IPS-20b (cell line): ENCODE data around the gene SH3TC2.

ENCODE experiments used
- H3K27ac ChIP-seq: one replicate; pipeline ENCODE4 v1.5.1; 2013; ENCODE audit warnings: low read length
- H3K27me3 ChIP-seq: 2 replicates; pipeline ENCODE4 v1.6.1; 2013; ENCODE audit warnings: mild to moderate bottlenecking, low read length, inconsistent platforms; ENCODE audit not compliant: insufficient read depth
- H3K36me3 ChIP-seq: 2 replicates; pipeline ENCODE4 v1.6.1; 2013; ENCODE audit warnings: low read depth, mild to moderate bottlenecking, inconsistent platforms, low read length, moderate library complexity; ENCODE audit not compliant: insufficient read depth
- H3K4me1 ChIP-seq: 2 replicates; pipeline ENCODE4 v1.6.1; 2013; ENCODE audit warnings: mild to moderate bottlenecking, control low read depth, inconsistent platforms, low read length, moderate library complexity; ENCODE audit not compliant: insufficient read depth
- H3K4me3 ChIP-seq: 2 replicates; pipeline ENCODE4 v1.5.1; 2013; ENCODE audit warnings: mild to moderate bottlenecking, low read length, inconsistent platforms
- H3K9ac ChIP-seq: 2 replicates; pipeline ENCODE4 v1.6.1; 2013; ENCODE audit warnings: low read depth, mild to moderate bottlenecking, inconsistent platforms, low read length, moderate library complexity
- H3K9me3 ChIP-seq: 2 replicates; pipeline ENCODE4 v1.6.1; 2013; ENCODE audit warnings: mild to moderate bottlenecking, low read depth, low read length, inconsistent platforms; ENCODE audit not compliant: insufficient read depth

The SH3TC2 gene

DNA sequence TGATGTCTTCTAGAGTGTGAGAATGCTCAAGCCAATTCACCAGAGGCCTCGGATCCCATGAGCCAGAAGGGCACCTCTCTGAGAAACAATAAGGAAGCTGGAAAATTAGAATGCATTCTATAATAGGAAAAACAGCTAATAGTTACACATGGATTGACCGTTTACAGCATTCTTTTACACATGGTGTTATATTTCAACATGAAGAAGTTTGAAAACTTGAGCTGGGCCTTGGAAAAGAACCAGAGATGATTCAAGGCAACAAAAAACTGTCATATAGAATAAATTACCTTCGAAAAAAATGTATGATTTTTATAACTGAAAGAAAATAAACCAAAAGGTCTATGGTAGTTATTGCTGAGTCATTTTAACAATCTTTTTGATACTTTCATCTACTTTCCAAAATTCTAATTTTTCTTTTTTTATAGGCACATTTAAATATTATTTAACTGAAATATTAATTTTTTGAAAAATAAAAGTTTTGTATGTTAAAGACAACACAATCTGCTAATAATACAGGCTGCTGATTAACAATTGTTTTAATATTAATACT, 6.2 kb downstream of the SH3TC2 start:
- H3K36me3 ChIP-seq, result no peaks in the 10 kb centered on the region
- H3K27ac ChIP-seq, result no peak overlapping the region
- peaks cover 8% of the 10 kb centered on the region; the same call in 1 of the 2 replicates for H3K9me3 ChIP-seq
- H3K4me3 ChIP-seq, result no peak overlapping the region
- H3K27me3 ChIP-seq, result no peaks in the 10 kb centered on the region
- H3K9ac ChIP-seq, result no peak overlapping the region
- no peaks in the 10 kb centered on the region for H3K4me1 ChIP-seq

GRCh38 chr5:149054416-149054815, 8.4 kb downstream of the SH3TC2 start:
- H3K36me3 ChIP-seq, result no peaks in the 10 kb centered on the region
- H3K27me3 ChIP-seq, result no peaks in the 10 kb centered on the region
- peaks cover 8% of the 10 kb centered on the region; the same call in 1 of the 2 replicates for H3K9me3 ChIP-seq
- H3K4me1 ChIP-seq, result no peaks in the 10 kb centered on the region
- H3K9ac ChIP-seq, result no peak overlapping the region
- no peak overlapping the region for H3K27ac ChIP-seq
- H3K4me3 ChIP-seq, result no peak overlapping the region

GRCh38 chr5:149053072-149053695, 9.7 kb downstream of the SH3TC2 start:
- Histone ChIP-seq H3K4me3 (no peak overlapping the region), H3K27me3 (no peaks in the 10 kb centered on the region), H3K4me1 (no peaks in the 10 kb centered on the region), H3K9ac (no peak overlapping the region), H3K36me3 (no peaks in the 10 kb centered on the region), H3K9me3 (peaks cover 7% of the 10 kb centered on the region; the same call in 1 of the 2 replicates), H3K27ac (no peak overlapping the region)

DNA sequence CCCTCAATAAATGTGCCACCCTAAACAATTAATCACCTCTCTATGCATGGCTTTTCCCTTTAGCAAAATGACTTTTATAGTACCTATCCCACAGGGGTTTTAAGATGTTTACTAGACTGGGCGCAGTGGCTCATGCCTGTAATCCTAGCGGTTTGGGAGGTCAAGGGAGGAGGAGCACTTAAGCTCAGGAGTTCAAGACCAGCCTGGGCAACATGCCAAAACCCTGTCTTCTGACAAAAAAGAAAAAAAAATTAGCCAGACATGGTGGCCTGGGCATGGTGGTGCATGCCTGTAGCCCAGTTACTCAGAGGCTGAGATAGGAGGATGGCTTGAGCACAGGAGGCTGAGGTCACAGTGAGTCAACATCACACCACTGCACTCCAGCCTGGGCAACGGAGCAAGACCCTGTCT, 13.5 kb downstream of the SH3TC2 start:
- Histone ChIP-seq H3K4me3 (no peak overlapping the region), H3K9ac (no peak overlapping the region), H3K36me3 (no peaks in the 10 kb centered on the region), H3K4me1 (no peaks in the 10 kb centered on the region), H3K27ac (no peak overlapping the region), H3K9me3 (no peaks in the 10 kb centered on the region), H3K27me3 (no peaks in the 10 kb centered on the region)

DNA sequence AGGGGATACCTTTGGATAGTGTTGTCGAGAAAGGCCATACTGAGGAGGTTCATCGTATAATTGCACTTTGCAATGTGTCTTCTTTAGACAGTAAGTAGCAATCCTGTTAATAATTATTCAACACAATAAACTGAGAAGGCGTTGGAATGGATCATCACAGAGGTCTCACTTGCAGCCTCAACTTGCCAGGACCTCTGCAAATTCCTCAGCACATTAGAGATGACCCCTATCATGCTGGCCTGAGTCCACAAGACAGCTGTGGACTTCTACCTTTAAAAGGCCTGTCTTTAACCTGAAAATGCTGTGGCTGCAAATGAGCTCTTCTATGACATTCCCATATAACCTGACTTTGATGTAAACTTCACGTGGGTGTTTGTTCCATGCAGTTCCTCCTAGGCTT, 14.1 kb downstream of the SH3TC2 start:
- Histone ChIP-seq H3K36me3 (no peaks in the 10 kb centered on the region), H3K9ac (no peak overlapping the region)

GRCh38 chr5:149047462-149047861, 15.4 kb downstream of the SH3TC2 start:
- no peaks in the 10 kb centered on the region for H3K36me3 ChIP-seq
- no peak overlapping the region for H3K27ac ChIP-seq
- no peaks in the 10 kb centered on the region for H3K27me3 ChIP-seq
- H3K9ac ChIP-seq, result no peak overlapping the region
- H3K4me1 ChIP-seq, result no peaks in the 10 kb centered on the region
- H3K4me3 ChIP-seq, result no peak overlapping the region
- H3K9me3 ChIP-seq, result no peaks in the 10 kb centered on the region

More for the DNA sequence above, 14.1 kb downstream of the SH3TC2 start:
- no peak overlapping the region for H3K4me3 ChIP-seq
- H3K4me1 ChIP-seq, result no peaks in the 10 kb centered on the region
- H3K27me3 ChIP-seq, result no peaks in the 10 kb centered on the region
- no peaks in the 10 kb centered on the region for H3K9me3 ChIP-seq
- no peak overlapping the region for H3K27ac ChIP-seq

- Histone ChIP-seq H3K27me3 (no peaks in the 10 kb centered on the region), H3K36me3 (no peaks in the 10 kb centered on the region), H3K9ac (no peak overlapping the region), H3K4me3 (no peak overlapping the region), H3K9me3 (no peaks in the 10 kb centered on the region), H3K27ac (no peak overlapping the region), H3K4me1 (no peaks in the 10 kb centered on the region)
Measured at GRCh38 chr5:149046196-149046829, 16.5 kb downstream of the SH3TC2 start.

DNA sequence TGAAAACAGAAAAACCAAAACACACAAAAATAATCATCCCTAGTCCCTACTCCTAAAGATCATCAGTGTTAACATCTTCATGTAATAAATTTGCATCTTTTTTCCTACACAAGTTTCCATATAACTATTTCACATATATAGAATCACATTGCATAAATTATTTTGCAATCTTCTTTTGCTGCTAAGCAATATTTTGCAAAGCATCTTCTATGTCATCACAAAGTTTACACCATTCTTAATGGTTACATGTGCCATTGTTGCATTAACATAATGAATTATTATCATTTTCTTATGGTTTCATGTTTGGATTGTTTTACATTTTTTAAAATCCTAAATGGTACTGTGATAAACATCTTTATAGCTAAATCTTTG, 17.8 kb downstream of the SH3TC2 start:
- Histone ChIP-seq H3K27ac (no peak overlapping the region), H3K9me3 (no peaks in the 10 kb centered on the region), H3K9ac (no peak overlapping the region), H3K4me3 (no peak overlapping the region), H3K4me1 (no peaks in the 10 kb centered on the region), H3K27me3 (no peaks in the 10 kb centered on the region), H3K36me3 (no peaks in the 10 kb centered on the region)

DNA sequence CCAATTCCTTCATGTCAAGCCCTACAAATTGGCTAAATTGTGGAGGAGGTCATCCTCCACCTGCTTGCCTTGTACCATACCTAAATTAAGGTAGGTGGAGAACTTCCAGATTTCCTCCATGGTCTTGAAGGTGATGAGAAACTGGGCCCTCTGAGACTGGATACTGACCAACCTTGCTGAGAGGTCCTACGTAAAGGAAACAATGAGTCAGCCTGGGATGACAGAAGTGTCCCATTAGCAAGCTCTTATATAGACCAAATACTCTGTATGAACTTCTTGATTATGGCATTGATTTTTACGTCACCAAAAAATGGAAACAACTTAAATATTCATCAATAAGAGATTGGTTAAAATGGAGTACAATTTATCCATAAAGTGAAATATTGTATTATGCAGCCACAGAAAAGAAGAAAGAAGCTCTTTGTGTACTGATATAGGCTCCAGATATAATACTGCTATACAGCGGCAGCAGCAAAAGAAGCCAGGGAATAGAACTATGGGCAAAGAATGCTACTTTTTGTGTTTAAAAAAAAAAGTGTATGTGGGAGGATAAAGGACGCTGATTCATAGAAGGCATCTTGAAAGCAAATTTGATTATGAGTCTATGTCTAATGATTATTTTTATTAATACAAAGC, 18.3 kb downstream of the SH3TC2 start:
- H3K27me3 ChIP-seq, result no peaks in the 10 kb centered on the region
- no peaks in the 10 kb centered on the region for H3K4me1 ChIP-seq
- H3K27ac ChIP-seq, result no peak overlapping the region
- no peaks in the 10 kb centered on the region for H3K9me3 ChIP-seq
- no peak overlapping the region for H3K9ac ChIP-seq
- H3K36me3 ChIP-seq, result no peaks in the 10 kb centered on the region
- H3K4me3 ChIP-seq, result no peak overlapping the region

- H3K9ac ChIP-seq, result no peak overlapping the region
- no peaks in the 10 kb centered on the region for H3K27me3 ChIP-seq
- no peaks in the 10 kb centered on the region for H3K9me3 ChIP-seq
- H3K4me1 ChIP-seq, result no peaks in the 10 kb centered on the region
- no peaks in the 10 kb centered on the region for H3K36me3 ChIP-seq
- no peak overlapping the region for H3K4me3 ChIP-seq
- no peak overlapping the region for H3K27ac ChIP-seq
Measured at GRCh38 chr5:149043641-149044040, 19.2 kb downstream of the SH3TC2 start.

- H3K27me3 ChIP-seq, result no peaks in the 10 kb centered on the region
- H3K9me3 ChIP-seq, result no peaks in the 10 kb centered on the region
- no peaks in the 10 kb centered on the region for H3K36me3 ChIP-seq
- no peaks in the 10 kb centered on the region for H3K4me1 ChIP-seq
- no peak overlapping the region for H3K4me3 ChIP-seq
- no peak overlapping the region for H3K27ac ChIP-seq
- no peak overlapping the region for H3K9ac ChIP-seq
Measured at GRCh38 chr5:149042865-149043264, 20.0 kb downstream of the SH3TC2 start.

- Histone ChIP-seq H3K27ac (no peak overlapping the region), H3K9ac (no peak overlapping the region), H3K9me3 (no peaks in the 10 kb centered on the region), H3K4me1 (no peaks in the 10 kb centered on the region), H3K4me3 (no peak overlapping the region), H3K36me3 (no peaks in the 10 kb centered on the region), H3K27me3 (no peaks in the 10 kb centered on the region)
Measured at GRCh38 chr5:149041242-149041641, 21.6 kb downstream of the SH3TC2 start.
